ENCODE data around the gene USPL1.

- TF ChIP-seq EZH2 (IDR thresholded peaks at IDR 0.05; ENCODE audit: low read length) (no peak), CTCF (optimal IDR thresholded peaks at IDR 0.05 in 1 of 3, IDR thresholded peaks at IDR 0.05 in 1 of 3, conservative IDR thresholded peaks at IDR 0.05 in 1 of 3; ENCODE audit: extremely low read depth in 1 of 3, insufficient read depth in 2 of 3, low read length in 3 of 3) (no peak)
These were observed 36.7 kb downstream of the USPL1 start for GRCh38 chr13:30654430-30654829.

Measured in keratinocyte (primary cell).